Astrocyte (in vitro differentiated cells and primary cell): ENCODE data around the gene FBXW8. TPM values are rescaled to one million over a fixed set of nuclear protein-coding genes. Genes with fewer than 3 reads are reported as not detected.

Source experiments
- DNase-seq: peaks from one replicate; pipeline ENCODE4 v3.0.0-alpha.2; 2010; ENCODE audit warnings: low read depth
- FAIRE-seq: peaks from 2 replicates; lab custom pipeline; 2011; peaks lifted over from hg19 to GRCh38; lab: Jason Lieb, UNC
- H2AFZ ChIP-seq: 2 replicates; pipeline ENCODE4 v1.6.0; 2012; ENCODE audit warnings: low read depth, low read length, inconsistent platforms
- H3K27ac ChIP-seq: 2 replicates; pipeline ENCODE4 v1.5.1; 2011; ENCODE audit warnings: low read depth, low read length, inconsistent platforms
- H3K27me3 ChIP-seq: 2 replicates; pipeline ENCODE4 v1.6.0; 2011; ENCODE audit warnings: low read length, inconsistent platforms; ENCODE audit not compliant: insufficient read depth
- H3K36me3 ChIP-seq: 2 replicates; pipeline ENCODE4 v1.5.1; 2011; ENCODE audit warnings: low read length, inconsistent platforms; ENCODE audit not compliant: insufficient read depth
- H3K4me1 ChIP-seq: 2 replicates; pipeline ENCODE4 v1.5.1; 2011; ENCODE audit warnings: low read length, inconsistent platforms; ENCODE audit not compliant: insufficient read depth
- H3K4me2 ChIP-seq: 2 replicates; pipeline ENCODE4 v1.6.0; 2012; ENCODE audit warnings: low read length, inconsistent platforms
- H3K4me3 ChIP-seq: 2 replicates; pipeline ENCODE4 v1.5.1; 2011; ENCODE audit warnings: low read depth, mild to moderate bottlenecking, low read length, inconsistent platforms; ENCODE audit not compliant: insufficient read depth
- H3K79me2 ChIP-seq: 2 replicates; pipeline ENCODE4 v1.6.0; 2012; ENCODE audit warnings: mild to moderate bottlenecking, low read length, inconsistent platforms; ENCODE audit not compliant: insufficient read depth
- H3K9ac ChIP-seq: 2 replicates; pipeline ENCODE4 v1.6.0; 2012; ENCODE audit warnings: mild to moderate bottlenecking, low read length, inconsistent platforms
- H3K9me3 ChIP-seq: 2 replicates; pipeline ENCODE4 v1.5.1; 2012; ENCODE audit warnings: low read depth, mild to moderate bottlenecking, low read length, inconsistent platforms; ENCODE audit not compliant: insufficient read depth
- H4K20me1 ChIP-seq: 2 replicates; pipeline ENCODE4 v1.6.0; 2012; ENCODE audit warnings: low read length, inconsistent platforms; ENCODE audit not compliant: insufficient read depth
- H3K27ac Mint-ChIP-seq: one replicate; pipeline ENCODE4 v1.8.0; 2021; ENCODE audit warnings: mild to moderate bottlenecking, mixed read lengths; ENCODE audit not compliant: unreplicated experiment
- H3K27me3 Mint-ChIP-seq: one replicate; pipeline ENCODE4 v1.8.0; 2021; ENCODE audit warnings: low read depth, mixed read lengths; ENCODE audit not compliant: unreplicated experiment
- H3K36me3 Mint-ChIP-seq: one replicate; pipeline ENCODE4 v1.8.0; 2021; ENCODE audit warnings: low read depth, mixed read lengths; ENCODE audit not compliant: unreplicated experiment
- H3K4me1 Mint-ChIP-seq: one replicate; pipeline ENCODE4 v1.8.0; 2021; ENCODE audit warnings: low read depth, mixed read lengths; ENCODE audit not compliant: unreplicated experiment
- H3K4me3 Mint-ChIP-seq: one replicate; pipeline ENCODE4 v1.8.0; 2021; ENCODE audit warnings: mild to moderate bottlenecking, moderate library complexity, mixed read lengths; ENCODE audit not compliant: unreplicated experiment
- H3K9me3 Mint-ChIP-seq: one replicate; pipeline ENCODE4 v1.8.0; 2021; ENCODE audit warnings: mild to moderate bottlenecking, mixed read lengths; ENCODE audit not compliant: unreplicated experiment
- CTCF ChIP-seq: IDR thresholded peaks from 2 replicates; pipeline ENCODE4 v1.5.1; 2011; ENCODE audit warnings: low read depth, mild to moderate bottlenecking, inconsistent platforms, low read length, moderate library complexity; ENCODE audit not compliant: insufficient read depth
- EZH2 ChIP-seq: IDR thresholded peaks from 2 replicates; pipeline ENCODE4 v1.6.1; 2012; ENCODE audit warnings: mild to moderate bottlenecking, low read length, inconsistent platforms; ENCODE audit not compliant: insufficient read depth
- total RNA-seq: library from RNA; stranded (reverse); gene quantifications from 2 replicates; pipeline ENCODE4 v1.2.1, GENCODE V29; 2021

The FBXW8 gene
- total RNA-seq, 1 donor from 2014 or later: 26.4 TPM

DNA sequence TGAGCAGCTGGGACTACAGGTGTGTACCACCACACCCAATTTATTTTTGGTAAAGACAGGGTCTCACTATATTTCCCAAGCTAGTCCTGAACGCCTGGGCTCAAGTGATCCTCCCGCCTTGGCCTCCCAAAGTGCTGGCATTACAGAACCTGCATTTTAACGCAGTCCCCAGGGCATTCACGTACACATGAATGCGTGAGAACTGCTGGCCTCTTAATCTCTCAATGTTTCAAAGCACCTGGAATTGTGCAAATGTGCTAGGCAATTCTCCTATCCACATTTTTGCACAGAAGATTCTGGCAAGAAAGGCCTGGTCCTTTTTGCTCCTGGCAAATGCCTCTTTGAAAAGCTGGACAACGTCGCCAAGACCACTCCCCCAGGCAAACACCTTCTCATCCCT, 153.3 kb downstream of the FBXW8 start:
- DNase-seq (no peak), FAIRE-seq (no peak)
- Histone ChIP-seq H2AFZ (no peak overlapping the region), H3K4me2 (no peak overlapping the region), H3K27me3 (peaks cover 13% of the 10 kb centered on the region), H4K20me1 (no peaks in the 10 kb centered on the region), H3K79me2 (no peaks in the 10 kb centered on the region), H3K4me1 (peaks cover 6% of the 10 kb centered on the region), H3K9ac (no peak overlapping the region), H3K4me3 (no peak overlapping the region), H3K9me3 (no peaks in the 10 kb centered on the region), H3K27ac (no peak overlapping the region), H3K36me3 (no peaks in the 10 kb centered on the region)
- Mint-ChIP-seq H3K4me1 (peaks cover 10% of the 10 kb centered on the region), H3K9me3 (no peaks in the 10 kb centered on the region), H3K4me3 (no peak overlapping the region), H3K27ac (no peak overlapping the region), H3K36me3 (no peaks in the 10 kb centered on the region), H3K27me3 (peaks cover 51% of the 10 kb centered on the region)
- TF ChIP-seq CTCF (no peak), EZH2 (no peak)

GRCh38 chr12:117064596-117064995, 153.8 kb downstream of the FBXW8 start:
- Mint-ChIP-seq H3K27me3 (peaks cover 51% of the 10 kb centered on the region), H3K36me3 (no peaks in the 10 kb centered on the region), H3K4me3 (no peak overlapping the region), H3K4me1 (peaks cover 10% of the 10 kb centered on the region), H3K27ac (no peak overlapping the region), H3K9me3 (no peaks in the 10 kb centered on the region)
- Histone ChIP-seq H3K9ac (no peak overlapping the region), H3K4me2 (no peak overlapping the region), H3K27me3 (peaks cover 12% of the 10 kb centered on the region), H3K27ac (no peak overlapping the region), H3K4me3 (no peak overlapping the region), H3K4me1 (peaks cover 6% of the 10 kb centered on the region), H3K36me3 (no peaks in the 10 kb centered on the region), H2AFZ (no peak overlapping the region), H3K9me3 (no peaks in the 10 kb centered on the region), H3K79me2 (no peaks in the 10 kb centered on the region), H4K20me1 (no peaks in the 10 kb centered on the region)
- DNase-seq (no peak), FAIRE-seq (no peak)
- TF ChIP-seq CTCF (no peak), EZH2 (no peak)

- Histone ChIP-seq H3K9me3 (no peaks in the 10 kb centered on the region), H3K79me2 (no peaks in the 10 kb centered on the region), H3K9ac (no peak overlapping the region), H3K4me3 (no peak overlapping the region), H2AFZ (no peak overlapping the region), H3K4me2 (no peak overlapping the region), H4K20me1 (no peaks in the 10 kb centered on the region), H3K36me3 (no peaks in the 10 kb centered on the region), H3K27me3 (peaks cover 2% of the 10 kb centered on the region), H3K4me1 (no peaks in the 10 kb centered on the region), H3K27ac (no peak overlapping the region)
- FAIRE-seq (no peak), DNase-seq (no peak)
- TF ChIP-seq CTCF (no peak), EZH2 (no peak)
- H3K4me1 Mint-ChIP-seq: no peaks in the 10 kb centered on the region
- no peak overlapping the region for H3K27ac Mint-ChIP-seq
- peaks cover 35% of the 10 kb centered on the region for H3K27me3 Mint-ChIP-seq
- H3K4me3 Mint-ChIP-seq: no peak overlapping the region
- H3K36me3 Mint-ChIP-seq: no peaks in the 10 kb centered on the region
- H3K9me3 Mint-ChIP-seq: no peaks in the 10 kb centered on the region
Observed at GRCh38 chr12:117067016-117067415, 156.3 kb downstream of the FBXW8 start.
